ENCODE data around the gene PRKAB1. TPM values are rescaled to one million over a fixed set of nuclear protein-coding genes. Genes with fewer than 3 reads are reported as not detected.
A peak's percentile ranks its signal among the peaks of the same experiment; 100 is the strongest.
"Not testable (repeated sequence)": the region's sequence is repeated elsewhere in the genome, so short reads cannot be mapped to it uniquely, and the experiment has no call there.

Gene PRKAB1
- polyA plus RNA-seq (2013, experiment 1 of 2): 23.6 TPM
- 28.1 TPM for polyA plus RNA-seq (2013, experiment 2 of 2)

- H3K9ac ChIP-seq (ENCODE audit: low read length): peak within 1 kb of the TSS; percentile 91
- peak within 1 kb of the TSS; percentile 2 for H2BK5ac ChIP-seq (ENCODE audit: low read depth, low read length, poor library complexity, severe bottlenecking)
- H2AFZ ChIP-seq (ENCODE audit: low read depth, low read length): peak within 1 kb of the TSS; percentile 79
- under 1% methylated on average over 65 of the region's 69 CpGs for WGBS
- peak within 1 kb of the TSS; percentile 55 to 62 for H3K4ac ChIP-seq (ENCODE audit: low read depth in 1 of 2, low read length in 2 of 2)
- peak within 1 kb of the TSS; percentile 87 to 90 for H3K4me3 ChIP-seq (ENCODE audit: insufficient read depth in 1 of 2, low read depth in 1 of 2, low read length in 2 of 2)
- H2BK120ac ChIP-seq (ENCODE audit: low read depth, low read length): peak within 1 kb of the TSS; percentile 86
- peaks cover 4 to 22% of the 10 kb centered on the region in 2 experiments for H3K36me3 ChIP-seq (ENCODE audit: control insufficient read depth in 1 of 2, insufficient read depth in 2 of 2, low read depth in 1 of 2, low read length in 2 of 2)
- H3K4me2 ChIP-seq (ENCODE audit: low read length, poor library complexity, severe bottlenecking): peak within 1 kb of the TSS; percentile 68
- no peak within 1 kb of the TSS for H2AK5ac ChIP-seq (ENCODE audit: low read length, severe bottlenecking)
- DNase-seq: peak; percentile 97
- peak within 1 kb of the TSS in 1 of 2 experiments; percentile 76 for H3K14ac ChIP-seq (ENCODE audit: low read length in 2 of 2)
- no peak within 1 kb of the TSS for H2BK12ac ChIP-seq (ENCODE audit: low read length in 2 of 2)
- H3K27ac ChIP-seq (ENCODE audit: low read length, poor library complexity, severe bottlenecking): peak within 1 kb of the TSS; percentile 53
- no peaks in the 10 kb centered on the region for H3K9me3 ChIP-seq (ENCODE audit: control insufficient read depth, low read length)
- H3K27me3 ChIP-seq (ENCODE audit: control insufficient read depth in 1 of 2, insufficient read depth in 1 of 2, low read length in 2 of 2): no peaks in the 10 kb centered on the region
- peak within 1 kb of the TSS; percentile 83 to 85 for H3K18ac ChIP-seq (ENCODE audit: low read depth in 1 of 2, low read length in 2 of 2)
- peaks cover 8% of the 10 kb centered on the region for H3K4me1 ChIP-seq (ENCODE audit: control insufficient read depth, insufficient read depth, low read depth, low read length)
- H3K79me1 ChIP-seq (replicated peaks; ENCODE audit: low read length, poor library complexity, severe bottlenecking): peaks cover 3% of the 10 kb centered on the region
- H4K91ac ChIP-seq (ENCODE audit: low read length): peak within 1 kb of the TSS; percentile 64
- H4K8ac ChIP-seq (ENCODE audit: low read length): peak within 1 kb of the TSS; percentile 83
- no peak within 1 kb of the TSS for H3K23ac ChIP-seq (ENCODE audit: low read length in 2 of 2)
- peak within 1 kb of the TSS; percentile 15 for H2BK15ac ChIP-seq (ENCODE audit: low read depth, poor library complexity, severe bottlenecking)
These were observed at the start of gene PRKAB1 for GRCh38 chr12:119667577-119668323. PRKAB1 (plus strand) TSS chr12:119668133; CDS start chr12:119668245, 112 bp downstream.

- not testable (repeated sequence) for H3K23ac ChIP-seq (ENCODE audit: low read length in 2 of 2); H3K4ac ChIP-seq (ENCODE audit: low read depth in 1 of 2, low read length in 2 of 2); H3K18ac ChIP-seq (ENCODE audit: low read depth in 1 of 2, low read length in 2 of 2); H3K4me2 ChIP-seq (ENCODE audit: low read length, poor library complexity, severe bottlenecking); H3K4me1 ChIP-seq (ENCODE audit: control insufficient read depth, insufficient read depth, low read depth, low read length); H4K8ac ChIP-seq (ENCODE audit: low read length); H2BK12ac ChIP-seq (ENCODE audit: low read length in 2 of 2); H3K36me3 ChIP-seq (ENCODE audit: control insufficient read depth in 1 of 2, insufficient read depth in 2 of 2, low read depth in 1 of 2, low read length in 2 of 2); H3K9me3 ChIP-seq (ENCODE audit: control insufficient read depth, low read length); H2BK15ac ChIP-seq (ENCODE audit: low read depth, poor library complexity, severe bottlenecking); H3K14ac ChIP-seq (ENCODE audit: low read length in 2 of 2); H3K27me3 ChIP-seq (ENCODE audit: control insufficient read depth in 1 of 2, insufficient read depth in 1 of 2, low read length in 2 of 2); H4K91ac ChIP-seq (ENCODE audit: low read length); H3K9ac ChIP-seq (ENCODE audit: low read length); H3K27ac ChIP-seq (ENCODE audit: low read length, poor library complexity, severe bottlenecking); H3K79me1 ChIP-seq (replicated peaks; ENCODE audit: low read length, poor library complexity, severe bottlenecking); H3K4me3 ChIP-seq (ENCODE audit: insufficient read depth in 1 of 2, low read depth in 1 of 2, low read length in 2 of 2); H2AK5ac ChIP-seq (ENCODE audit: low read length, severe bottlenecking); H2BK120ac ChIP-seq (ENCODE audit: low read depth, low read length); DNase-seq; H2AFZ ChIP-seq (ENCODE audit: low read depth, low read length); H2BK5ac ChIP-seq (ENCODE audit: low read depth, low read length, poor library complexity, severe bottlenecking)
- 78% methylated on average over 1 of the region's 1 CpG for WGBS
These were observed 49.5 kb upstream of the PRKAB1 start for GRCh38 chr12:119618328-119618896.

- Histone ChIP-seq H2BK12ac (ENCODE audit: low read length in 2 of 2) (no peak overlapping the region), H2AFZ (ENCODE audit: low read depth, low read length) (no peak overlapping the region), H3K27ac (ENCODE audit: low read length, poor library complexity, severe bottlenecking) (no peak overlapping the region), H3K4ac (ENCODE audit: low read depth in 1 of 2, low read length in 2 of 2) (no peak overlapping the region), H2BK120ac (ENCODE audit: low read depth, low read length) (no peak overlapping the region), H3K4me1 (ENCODE audit: control insufficient read depth, insufficient read depth, low read depth, low read length) (no peaks in the 10 kb centered on the region), H2BK5ac (ENCODE audit: low read depth, low read length, poor library complexity, severe bottlenecking) (no peak overlapping the region), H3K9me3 (ENCODE audit: control insufficient read depth, low read length) (peaks cover 3% of the 10 kb centered on the region), H3K9ac (ENCODE audit: low read length) (no peak overlapping the region), H2BK15ac (ENCODE audit: low read depth, poor library complexity, severe bottlenecking) (no peak overlapping the region), H3K27me3 (ENCODE audit: control insufficient read depth in 1 of 2, insufficient read depth in 1 of 2, low read length in 2 of 2) (peaks cover 0 to 4% of the 10 kb centered on the region in 2 experiments), H3K4me3 (ENCODE audit: insufficient read depth in 1 of 2, low read depth in 1 of 2, low read length in 2 of 2) (no peak overlapping the region), H3K4me2 (ENCODE audit: low read length, poor library complexity, severe bottlenecking) (no peak overlapping the region), H2AK5ac (ENCODE audit: low read length, severe bottlenecking) (no peak overlapping the region), H3K14ac (ENCODE audit: low read length in 2 of 2) (no peak overlapping the region), H3K18ac (ENCODE audit: low read depth in 1 of 2, low read length in 2 of 2) (no peak overlapping the region), H4K91ac (ENCODE audit: low read length) (no peak overlapping the region), H4K8ac (ENCODE audit: low read length) (no peak overlapping the region), H3K23ac (ENCODE audit: low read length in 2 of 2) (no peak overlapping the region), H3K79me1 (replicated peaks; ENCODE audit: low read length, poor library complexity, severe bottlenecking) (no peaks in the 10 kb centered on the region), H3K36me3 (ENCODE audit: control insufficient read depth in 1 of 2, insufficient read depth in 2 of 2, low read depth in 1 of 2, low read length in 2 of 2) (no peaks in the 10 kb centered on the region)
- no peak for DNase-seq
- no CpG with 5 or more reads among the region's 1 CpG for WGBS
These were observed 47.4 kb upstream of the PRKAB1 start for GRCh38 chr12:119620490-119620889.

- Histone ChIP-seq H4K91ac (ENCODE audit: low read length) (no peak overlapping the region), H3K79me1 (replicated peaks; ENCODE audit: low read length, poor library complexity, severe bottlenecking) (no peaks in the 10 kb centered on the region), H3K4ac (ENCODE audit: low read depth in 1 of 2, low read length in 2 of 2) (no peak overlapping the region), H3K9me3 (ENCODE audit: control insufficient read depth, low read length) (peaks cover 3% of the 10 kb centered on the region), H3K27ac (ENCODE audit: low read length, poor library complexity, severe bottlenecking) (no peak overlapping the region), H2BK120ac (ENCODE audit: low read depth, low read length) (no peak overlapping the region), H2BK15ac (ENCODE audit: low read depth, poor library complexity, severe bottlenecking) (no peak overlapping the region), H3K18ac (ENCODE audit: low read depth in 1 of 2, low read length in 2 of 2) (no peak overlapping the region), H3K4me2 (ENCODE audit: low read length, poor library complexity, severe bottlenecking) (no peak overlapping the region), H3K23ac (ENCODE audit: low read length in 2 of 2) (no peak overlapping the region), H3K36me3 (ENCODE audit: control insufficient read depth in 1 of 2, insufficient read depth in 2 of 2, low read depth in 1 of 2, low read length in 2 of 2) (no peaks in the 10 kb centered on the region), H2BK12ac (ENCODE audit: low read length in 2 of 2) (no peak overlapping the region), H2AFZ (ENCODE audit: low read depth, low read length) (no peak overlapping the region), H4K8ac (ENCODE audit: low read length) (no peak overlapping the region), H2AK5ac (ENCODE audit: low read length, severe bottlenecking) (no peak overlapping the region), H3K4me1 (ENCODE audit: control insufficient read depth, insufficient read depth, low read depth, low read length) (no peaks in the 10 kb centered on the region), H3K4me3 (ENCODE audit: insufficient read depth in 1 of 2, low read depth in 1 of 2, low read length in 2 of 2) (no peak overlapping the region), H3K27me3 (ENCODE audit: control insufficient read depth in 1 of 2, insufficient read depth in 1 of 2, low read length in 2 of 2) (peaks cover 0 to 4% of the 10 kb centered on the region in 2 experiments), H3K14ac (ENCODE audit: low read length in 2 of 2) (no peak overlapping the region), H2BK5ac (ENCODE audit: low read depth, low read length, poor library complexity, severe bottlenecking) (no peak overlapping the region), H3K9ac (ENCODE audit: low read length) (peak overlapping the region; percentile 18)
- no peak for DNase-seq
- WGBS: 69% methylated on average over 1 of the region's 2 CpGs
These were observed 46.1 kb upstream of the PRKAB1 start for GRCh38 chr12:119621878-119622277.
